OCI-LY7 (cell line): ENCODE data around the gene CSPG4. TPM values are rescaled to one million over a fixed set of nuclear protein-coding genes. Genes with fewer than 3 reads are reported as not detected.

Experiments used
- BruUV-seq: library from RNA; stranded (reverse); fragments of 400-500 nt; replicated peaks from 2 replicates; lab custom pipeline; 2021; lab: Mats Ljungman, UMichigan
- CTCF ChIA-PET: fragments of 300-600 bp; sonication (Branson Sonifier 250); formaldehyde crosslinking; loops from one replicate; lab custom pipeline; 2022; ENCODE audit warnings: antibody characterized with exemption; ENCODE audit not compliant: unreplicated experiment; lab: Charles Lee
- POLR2A ChIA-PET: fragments of 300-600 bp; sonication (Branson Sonifier 250); formaldehyde crosslinking; loops from one replicate; lab custom pipeline; 2022; ENCODE audit warnings: antibody characterized with exemption; lab: Charles Lee
- DNase-seq: peaks from one replicate; pipeline ENCODE4 v3.0.0-alpha.2; 2015; ENCODE audit warnings: low spot score
- H2AFZ ChIP-seq: fragments of 200-600 bp; sonication (generic), shearing (Covaris generic); 2 replicates; pipeline ENCODE4 v1.6.1; 2014; ENCODE audit warnings: mild to moderate bottlenecking, antibody characterized with exemption, low read length, moderate library complexity
- H3K27ac ChIP-seq: fragments of 200-600 bp; sonication (generic); 2 replicates; pipeline ENCODE4 v1.5.1; 2014; ENCODE audit warnings: mixed run types, low read depth, mild to moderate bottlenecking, moderate library complexity, low read length, inconsistent platforms; ENCODE audit not compliant: poor library complexity, severe bottlenecking
- H3K36me3 ChIP-seq: fragments of 200-600 bp; sonication (generic); 2 replicates; pipeline ENCODE4 v1.6.1; 2014; ENCODE audit warnings: mild to moderate bottlenecking, antibody characterized with exemption, low read length, moderate library complexity, mixed read lengths; ENCODE audit not compliant: insufficient read depth
- H3K4me1 ChIP-seq: fragments of 200-600 bp; sonication (generic); 2 replicates; pipeline ENCODE4 v1.5.1; 2014; ENCODE audit warnings: mild to moderate bottlenecking, low read length; ENCODE audit not compliant: insufficient read depth, poor library complexity, severe bottlenecking
- H3K4me2 ChIP-seq: fragments of 200-600 bp; sonication (generic); 2 replicates; pipeline ENCODE4 v1.6.1; 2014; ENCODE audit warnings: mild to moderate bottlenecking, low read length
- H3K4me3 ChIP-seq: fragments of 200-600 bp; sonication (generic); 2 replicates; pipeline ENCODE4 v1.5.1; 2014; ENCODE audit warnings: mild to moderate bottlenecking, low read depth, low read length; ENCODE audit not compliant: poor library complexity, severe bottlenecking
- H3K79me2 ChIP-seq: fragments of 200-600 bp; sonication (generic); 2 replicates; pipeline ENCODE4 v1.6.1; 2016; ENCODE audit warnings: low read depth, mild to moderate bottlenecking, low read length, moderate library complexity, mixed read lengths; ENCODE audit not compliant: insufficient read depth
- H3K9me2 ChIP-seq: fragments of 200-600 bp; sonication (generic); 2 replicates; pipeline ENCODE4 v1.6.1; 2016; ENCODE audit warnings: mild to moderate bottlenecking, low read length, mixed read lengths; ENCODE audit not compliant: insufficient read depth
- H3K9me3 ChIP-seq: fragments of 200-600 bp; sonication (generic); 2 replicates; pipeline ENCODE4 v1.6.1; 2014; ENCODE audit warnings: mild to moderate bottlenecking, mixed run types, low read length, mixed read lengths
- H4K20me1 ChIP-seq: fragments of 200-600 bp; sonication (generic); 2 replicates; pipeline ENCODE4 v1.6.1; 2014; ENCODE audit warnings: mild to moderate bottlenecking, antibody characterized with exemption, low read length, moderate library complexity, mixed read lengths; ENCODE audit not compliant: insufficient read depth
- EZH2phosphoT487 ChIP-seq: fragments of 200-600 bp; sonication (generic); IDR thresholded peaks from 2 replicates; pipeline ENCODE4 v1.6.1; 2018; ENCODE audit warnings: low read depth, borderline replicate concordance, mild to moderate bottlenecking, mixed run types, antibody characterized with exemption, low read length, moderate library complexity, mixed read lengths
- intact Hi-C: fragments of 100-400 bp; cut with micrococcal nuclease; formaldehyde crosslinking; loops from one replicate; pipeline ENCODE4 v1.10.0; 2022; ENCODE audit not compliant: unreplicated experiment
- total RNA-seq, 2 experiments: library from RNA; depleted of rRNA in 1 of 2; stranded (reverse); fragments of >200 nt in 1 of 2; shearing (Covaris generic) in 1 of 2; gene quantifications; 2 replicates each; pipeline ENCODE4 v1.2.3, GENCODE V29; 2014 to 2022
- TF ChIP-seq, protein P1 (sequence below): fragments of 200-600 bp; sonication (generic); conservative IDR thresholded peaks from 2 replicates; pipeline ENCODE4 v1.5.1; 2014; ENCODE audit warnings: mild to moderate bottlenecking, antibody characterized with exemption, low read length, moderate library complexity, mixed read lengths

CSPG4 gene
- total RNA-seq, 2 experiments from 2014 or later = not detected

GRCh38 chr15:75662823-75663519, 49.7 kb downstream of the CSPG4 start:
- Histone ChIP-seq H2AFZ (no peak overlapping the region), H3K4me2 (no peak overlapping the region), H3K27ac (no peak overlapping the region), H3K9me3 (no peaks in the 10 kb centered on the region), H3K4me3 (no peak overlapping the region), H3K9me2 (no peaks in the 10 kb centered on the region), H3K4me1 (no peaks in the 10 kb centered on the region), H3K36me3 (no peaks in the 10 kb centered on the region), H4K20me1 (no peaks in the 10 kb centered on the region), H3K79me2 (no peaks in the 10 kb centered on the region)
- CTCF ChIA-PET = no interaction called here
- POLR2A ChIA-PET = no interaction called here
- BruUV-seq = no TSS peak
- intact Hi-C loops = no loop called here
- TF ChIP-seq, protein P1, sequence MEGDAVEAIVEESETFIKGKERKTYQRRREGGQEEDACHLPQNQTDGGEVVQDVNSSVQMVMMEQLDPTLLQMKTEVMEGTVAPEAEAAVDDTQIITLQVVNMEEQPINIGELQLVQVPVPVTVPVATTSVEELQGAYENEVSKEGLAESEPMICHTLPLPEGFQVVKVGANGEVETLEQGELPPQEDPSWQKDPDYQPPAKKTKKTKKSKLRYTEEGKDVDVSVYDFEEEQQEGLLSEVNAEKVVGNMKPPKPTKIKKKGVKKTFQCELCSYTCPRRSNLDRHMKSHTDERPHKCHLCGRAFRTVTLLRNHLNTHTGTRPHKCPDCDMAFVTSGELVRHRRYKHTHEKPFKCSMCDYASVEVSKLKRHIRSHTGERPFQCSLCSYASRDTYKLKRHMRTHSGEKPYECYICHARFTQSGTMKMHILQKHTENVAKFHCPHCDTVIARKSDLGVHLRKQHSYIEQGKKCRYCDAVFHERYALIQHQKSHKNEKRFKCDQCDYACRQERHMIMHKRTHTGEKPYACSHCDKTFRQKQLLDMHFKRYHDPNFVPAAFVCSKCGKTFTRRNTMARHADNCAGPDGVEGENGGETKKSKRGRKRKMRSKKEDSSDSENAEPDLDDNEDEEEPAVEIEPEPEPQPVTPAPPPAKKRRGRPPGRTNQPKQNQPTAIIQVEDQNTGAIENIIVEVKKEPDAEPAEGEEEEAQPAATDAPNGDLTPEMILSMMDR = no peak
- TF ChIP-seq EZH2phosphoT487 = no peak
- no peak for DNase-seq

GRCh38 chr15:75661756-75662140, 50.9 kb downstream of the CSPG4 start:
- POLR2A ChIA-PET = interaction anchor here (0.7 kb wide), 1 partner anchor 260 kb away, joined by 3 read pairs; no protein-coding TSS in a partner anchor
- DNase-seq = no peak
- H3K4me1 ChIP-seq = no peaks in the 10 kb centered on the region
- CTCF ChIA-PET = no interaction called here
- H3K36me3 ChIP-seq = no peaks in the 10 kb centered on the region
- H3K79me2 ChIP-seq = no peaks in the 10 kb centered on the region
- intact Hi-C loops = no loop called here
- no peaks in the 10 kb centered on the region for H4K20me1 ChIP-seq
- no TSS peak for BruUV-seq
- H3K9me3 ChIP-seq = no peaks in the 10 kb centered on the region
- H3K4me3 ChIP-seq = no peak overlapping the region
- H2AFZ ChIP-seq = no peak overlapping the region
- no peak for TF ChIP-seq EZH2phosphoT487
- TF ChIP-seq, protein P1 = no peak
- H3K27ac ChIP-seq = no peak overlapping the region
- no peak overlapping the region for H3K4me2 ChIP-seq
- no peaks in the 10 kb centered on the region for H3K9me2 ChIP-seq

GRCh38 chr15:75661100-75661755, 51.4 kb downstream of the CSPG4 start:
- BruUV-seq = no TSS peak
- Histone ChIP-seq H2AFZ (no peak overlapping the region), H3K4me1 (no peaks in the 10 kb centered on the region), H4K20me1 (no peaks in the 10 kb centered on the region), H3K9me3 (no peaks in the 10 kb centered on the region), H3K27ac (no peak overlapping the region), H3K4me2 (no peak overlapping the region), H3K9me2 (no peaks in the 10 kb centered on the region), H3K36me3 (no peaks in the 10 kb centered on the region), H3K79me2 (no peaks in the 10 kb centered on the region), H3K4me3 (no peak overlapping the region)
- intact Hi-C loops = no loop called here
- ChIA-PET POLR2A (interaction anchor here (0.6 to 0.7 kb wide), 2 partner anchors 53 to 260 kb away, joined by 3 read pairs; no protein-coding TSS in a partner anchor), CTCF (no interaction called here)
- TF ChIP-seq, protein P1 = no peak
- TF ChIP-seq EZH2phosphoT487 = no peak
- no peak for DNase-seq
